HCT116 (cell line): ENCODE data around the gene TMEM184A.

Experiments used
- CBX3 ChIP-seq: IDR thresholded peaks from 2 replicates; pipeline ENCODE4 v1.6.1; 2012; ENCODE audit warnings: low read depth
- CTCF ChIP-seq, 3 experiments: fragments of 200-600 bp in 1 of 3; sonication (generic) in 1 of 3; IDR thresholded peaks in 2 of 3; conservative IDR thresholded peaks in 1 of 3; 2 replicates each; pipeline ENCODE4 v1.5.1; 2012 to 2017; ENCODE audit warnings: low read depth in 2 of 3, low read length in 2 of 3, antibody characterized with exemption in 1 of 3, borderline replicate concordance in 1 of 3, control low read depth in 1 of 3, mild to moderate bottlenecking in 1 of 3, mixed read lengths in 1 of 3, mixed run types in 1 of 3, moderate library complexity in 1 of 3; ENCODE audit not compliant: insufficient read depth in 1 of 3

GRCh38 chr7:1502845-1503244, 53.2 kb downstream of the TMEM184A start:
- TF ChIP-seq CTCF (IDR thresholded peaks at IDR 0.05 in 2 of 3, conservative IDR thresholded peaks at IDR 0.05 in 1 of 3; ENCODE audit: borderline replicate concordance in 1 of 3, insufficient read depth in 1 of 3, low read depth in 2 of 3, low read length in 2 of 3), result no peak
- no peak for TF ChIP-seq CBX3
